T-helper 9 cell (primary cell): ENCODE results near the gene IFI27.

Source experiments
- DNase-seq: peaks from one replicate; pipeline ENCODE4 v3.0.0-alpha.2; 2020

The IFI27 gene

GRCh38 chr14:94161058-94161457 is 50.5 kb downstream of the IFI27 start:
- no peak for DNase-seq

GRCh38 chr14:94161981-94162380 is 51.4 kb downstream of the IFI27 start:
- no peak for DNase-seq

GRCh38 chr14:94162466-94162865 is 51.9 kb downstream of the IFI27 start:
- DNase-seq: no peak

- DNase-seq: no peak
Observed at GRCh38 chr14:94163796-94164195, 53.3 kb downstream of the IFI27 start.

GRCh38 chr14:94164685-94165431 is 54.3 kb downstream of the IFI27 start:
- no peak for DNase-seq

- no peak for DNase-seq
Observed at GRCh38 chr14:94165744-94166143, 55.2 kb downstream of the IFI27 start.
